ENCODE results near the gene STARD5.

DNA sequence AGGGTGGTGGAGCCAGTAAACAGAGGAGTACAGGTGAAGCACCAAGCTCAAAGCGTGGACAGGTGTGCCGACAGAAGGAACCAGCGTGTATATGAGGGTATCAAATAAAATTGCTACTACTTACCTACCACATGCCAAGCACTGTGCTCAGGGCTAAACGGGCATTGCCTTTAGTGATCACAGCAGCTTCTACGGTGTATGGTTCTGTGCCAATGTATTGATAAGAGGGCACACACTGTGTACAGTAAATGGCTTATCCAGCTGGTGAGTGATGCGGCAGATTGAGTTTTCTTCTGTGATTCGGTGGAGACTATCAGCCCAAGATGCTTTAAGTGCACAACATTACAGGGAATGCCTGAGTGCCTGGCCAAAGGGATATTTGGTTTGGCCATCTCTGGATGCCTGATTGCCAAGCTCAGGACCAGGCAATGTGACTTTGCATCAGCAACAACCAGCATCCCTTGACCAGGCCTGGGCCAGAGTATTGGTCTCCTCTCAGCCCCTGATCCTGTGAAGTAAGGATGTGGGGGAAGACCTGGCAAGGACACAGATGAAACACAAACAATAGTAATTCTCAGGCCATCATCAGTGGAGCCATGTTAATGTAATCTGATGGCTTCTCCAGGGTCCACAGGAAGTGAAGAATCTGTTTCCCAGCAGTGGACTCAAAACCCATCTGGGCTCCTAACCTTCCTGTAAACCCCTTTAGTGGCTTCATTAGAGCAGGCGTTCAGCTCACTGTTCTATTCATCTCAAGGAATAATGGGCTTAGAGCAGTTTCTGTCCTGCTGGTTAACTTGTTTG lies 14.1 kb downstream of the STARD5 start:
- TF ChIP-seq, protein P1, sequence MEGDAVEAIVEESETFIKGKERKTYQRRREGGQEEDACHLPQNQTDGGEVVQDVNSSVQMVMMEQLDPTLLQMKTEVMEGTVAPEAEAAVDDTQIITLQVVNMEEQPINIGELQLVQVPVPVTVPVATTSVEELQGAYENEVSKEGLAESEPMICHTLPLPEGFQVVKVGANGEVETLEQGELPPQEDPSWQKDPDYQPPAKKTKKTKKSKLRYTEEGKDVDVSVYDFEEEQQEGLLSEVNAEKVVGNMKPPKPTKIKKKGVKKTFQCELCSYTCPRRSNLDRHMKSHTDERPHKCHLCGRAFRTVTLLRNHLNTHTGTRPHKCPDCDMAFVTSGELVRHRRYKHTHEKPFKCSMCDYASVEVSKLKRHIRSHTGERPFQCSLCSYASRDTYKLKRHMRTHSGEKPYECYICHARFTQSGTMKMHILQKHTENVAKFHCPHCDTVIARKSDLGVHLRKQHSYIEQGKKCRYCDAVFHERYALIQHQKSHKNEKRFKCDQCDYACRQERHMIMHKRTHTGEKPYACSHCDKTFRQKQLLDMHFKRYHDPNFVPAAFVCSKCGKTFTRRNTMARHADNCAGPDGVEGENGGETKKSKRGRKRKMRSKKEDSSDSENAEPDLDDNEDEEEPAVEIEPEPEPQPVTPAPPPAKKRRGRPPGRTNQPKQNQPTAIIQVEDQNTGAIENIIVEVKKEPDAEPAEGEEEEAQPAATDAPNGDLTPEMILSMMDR (IDR thresholded peaks at IDR 0.05; ENCODE audit: insufficient read depth, low read length) = no peak
- TF ChIP-seq POLR2AphosphoS5 (IDR thresholded peaks at IDR 0.05; ENCODE audit: low read depth) (no peak), GABPA (IDR thresholded peaks at IDR 0.05; ENCODE audit: low read depth) (no peak), SPI1 (IDR thresholded peaks at IDR 0.05; ENCODE audit: borderline replicate concordance, low read depth) (no peak)
- TF ChIP-seq, protein P2, sequence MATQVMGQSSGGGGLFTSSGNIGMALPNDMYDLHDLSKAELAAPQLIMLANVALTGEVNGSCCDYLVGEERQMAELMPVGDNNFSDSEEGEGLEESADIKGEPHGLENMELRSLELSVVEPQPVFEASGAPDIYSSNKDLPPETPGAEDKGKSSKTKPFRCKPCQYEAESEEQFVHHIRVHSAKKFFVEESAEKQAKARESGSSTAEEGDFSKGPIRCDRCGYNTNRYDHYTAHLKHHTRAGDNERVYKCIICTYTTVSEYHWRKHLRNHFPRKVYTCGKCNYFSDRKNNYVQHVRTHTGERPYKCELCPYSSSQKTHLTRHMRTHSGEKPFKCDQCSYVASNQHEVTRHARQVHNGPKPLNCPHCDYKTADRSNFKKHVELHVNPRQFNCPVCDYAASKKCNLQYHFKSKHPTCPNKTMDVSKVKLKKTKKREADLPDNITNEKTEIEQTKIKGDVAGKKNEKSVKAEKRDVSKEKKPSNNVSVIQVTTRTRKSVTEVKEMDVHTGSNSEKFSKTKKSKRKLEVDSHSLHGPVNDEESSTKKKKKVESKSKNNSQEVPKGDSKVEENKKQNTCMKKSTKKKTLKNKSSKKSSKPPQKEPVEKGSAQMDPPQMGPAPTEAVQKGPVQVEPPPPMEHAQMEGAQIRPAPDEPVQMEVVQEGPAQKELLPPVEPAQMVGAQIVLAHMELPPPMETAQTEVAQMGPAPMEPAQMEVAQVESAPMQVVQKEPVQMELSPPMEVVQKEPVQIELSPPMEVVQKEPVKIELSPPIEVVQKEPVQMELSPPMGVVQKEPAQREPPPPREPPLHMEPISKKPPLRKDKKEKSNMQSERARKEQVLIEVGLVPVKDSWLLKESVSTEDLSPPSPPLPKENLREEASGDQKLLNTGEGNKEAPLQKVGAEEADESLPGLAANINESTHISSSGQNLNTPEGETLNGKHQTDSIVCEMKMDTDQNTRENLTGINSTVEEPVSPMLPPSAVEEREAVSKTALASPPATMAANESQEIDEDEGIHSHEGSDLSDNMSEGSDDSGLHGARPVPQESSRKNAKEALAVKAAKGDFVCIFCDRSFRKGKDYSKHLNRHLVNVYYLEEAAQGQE (IDR thresholded peaks at IDR 0.05; ENCODE audit: insufficient replicate concordance, low read depth) = no peak

Measured in HL-60 (cell line).